H1 (cell line): ENCODE results near the gene PCYT2. TPM values are rescaled to one million over a fixed set of nuclear protein-coding genes. Genes with fewer than 3 reads are reported as not detected.
A peak's percentile ranks its signal among the peaks of the same experiment; 100 is the strongest.

ENCODE experiments used
- CTCF ChIA-PET: fragments of 300-600 bp; sonication (Branson Sonifier 250); formaldehyde crosslinking; loops from one replicate; lab custom pipeline; 2021; ENCODE audit not compliant: partially characterized antibody; lab: Charles Lee
- POLR2A ChIA-PET: fragments of 300-600 bp; sonication (Branson Sonifier 250); formaldehyde crosslinking; loops from one replicate; lab custom pipeline; 2021; ENCODE audit warnings: inconsistent platforms; ENCODE audit not compliant: partially characterized antibody; lab: Charles Lee
- DNase-seq, 2 experiments: peaks; one replicate each; pipeline versions ENCODE4 v3.0.0 to v3.0.0-alpha.2; 2010 to 2022; ENCODE audit warnings: low spot score in 2 of 2, low read depth in 1 of 2, mixed read lengths in 1 of 2
- FAIRE-seq: peaks from 2 replicates; lab custom pipeline; 2011; peaks lifted over from hg19 to GRCh38; lab: Jason Lieb, UNC
- H2AFZ ChIP-seq: 2 replicates; pipeline ENCODE4 v1.8.1; 2012; ENCODE audit warnings: low read length, inconsistent platforms
- H2AK5ac ChIP-seq: 2 replicates; pipeline ENCODE4 v1.6.1; 2013; ENCODE audit warnings: low read depth, low read length
- H2BK120ac ChIP-seq: replicated peaks from 2 replicates; pipeline ENCODE3; 2013; ENCODE audit warnings: low read depth, low read length, inconsistent platforms
- H2BK12ac ChIP-seq: 2 replicates; pipeline ENCODE4 v1.6.1; 2013; ENCODE audit warnings: low read depth, low read length
- H2BK15ac ChIP-seq: 2 replicates; pipeline ENCODE4 v1.6.1; 2013; ENCODE audit warnings: low read length
- H2BK20ac ChIP-seq: 2 replicates; pipeline ENCODE4 v1.6.1; 2013; ENCODE audit warnings: low read length
- H2BK5ac ChIP-seq: 2 replicates; pipeline ENCODE4 v1.6.1; 2013; ENCODE audit warnings: low read depth, low read length
- H3K14ac ChIP-seq: 2 replicates; pipeline ENCODE4 v1.6.1; 2013; ENCODE audit warnings: inconsistent platforms; ENCODE audit not compliant: insufficient read length
- H3K18ac ChIP-seq: 2 replicates; pipeline ENCODE4 v1.6.1; 2013; ENCODE audit warnings: low read length; ENCODE audit errors: extremely low read depth
- H3K23ac ChIP-seq: 2 replicates; pipeline ENCODE4 v1.6.1; 2013; ENCODE audit warnings: inconsistent platforms; ENCODE audit not compliant: insufficient read length
- H3K23me2 ChIP-seq: 2 replicates; pipeline ENCODE4 v1.6.1; 2013; ENCODE audit warnings: low read depth, low read length
- H3K27ac ChIP-seq: 2 replicates; pipeline ENCODE4 v1.6.1; 2011; ENCODE audit warnings: low read depth, low read length, inconsistent platforms
- H3K27me3 ChIP-seq, 4 experiments: replicated peaks in 1 of 4; 1 replicate in 1 of 4; 2 replicates in 3 of 4; pipeline versions ENCODE4 v1.6.1 to v1.8.1; 2011 to 2013; ENCODE audit warnings: low read length in 3 of 4, mild to moderate bottlenecking in 3 of 4, inconsistent platforms in 2 of 4, mixed read lengths in 2 of 4, moderate library complexity in 1 of 4; ENCODE audit not compliant: control insufficient read depth in 3 of 4, insufficient read depth in 3 of 4; ENCODE audit errors: extremely low read depth in 1 of 4
- H3K36me3 ChIP-seq, 4 experiments: 2 replicates each; pipeline versions ENCODE4 v1.6.1 to v1.8.1; 2011 to 2013; ENCODE audit warnings: mild to moderate bottlenecking in 4 of 4, low read length in 3 of 4, moderate library complexity in 2 of 4, control low read depth in 1 of 4, inconsistent platforms in 1 of 4; ENCODE audit not compliant: insufficient read depth in 4 of 4, control insufficient read depth in 2 of 4
- H3K4ac ChIP-seq: replicated peaks from 2 replicates; pipeline ENCODE3; 2013; ENCODE audit warnings: low read length, low read depth, mixed read lengths, inconsistent platforms; ENCODE audit not compliant: insufficient read length
- H3K4me1 ChIP-seq, 4 experiments: replicated peaks in 1 of 4; 1 replicate in 1 of 4; 2 replicates in 3 of 4; pipeline versions ENCODE4 v1.6.1 to v1.8.1; 2011 to 2013; ENCODE audit warnings: low read length in 3 of 4, inconsistent platforms in 2 of 4, mixed read lengths in 1 of 4; ENCODE audit not compliant: insufficient read depth in 4 of 4, control insufficient read depth in 3 of 4
- H3K4me2 ChIP-seq, 2 experiments: 2 replicates each; pipeline versions ENCODE4 v1.6.1 to v1.8.1; 2011 to 2013; ENCODE audit warnings: low read depth in 2 of 2, low read length in 2 of 2, control low read depth in 1 of 2, inconsistent platforms in 1 of 2, mild to moderate bottlenecking in 1 of 2; ENCODE audit not compliant: insufficient read depth in 1 of 2
- H3K4me3 ChIP-seq, 4 experiments: fragments of 200-600, 300-600 bp in 1 of 4; sonication (generic), shearing (Covaris generic), sonication (Bioruptor Twin) in 1 of 4; 2 replicates each; pipeline versions ENCODE4 v1.5.1 to v1.8.1; 2011 to 2016; ENCODE audit warnings: low read length in 4 of 4, low read depth in 3 of 4, control low read depth in 2 of 4, inconsistent platforms in 2 of 4, mild to moderate bottlenecking in 2 of 4, mixed read lengths in 1 of 4, moderate library complexity in 1 of 4; ENCODE audit not compliant: insufficient read depth in 2 of 4; ENCODE audit errors: extremely low read depth in 1 of 4
- H3K56ac ChIP-seq: replicated peaks from 2 replicates; pipeline ENCODE3; 2013; ENCODE audit warnings: low read depth, mild to moderate bottlenecking, mixed read lengths, low read length, inconsistent platforms; ENCODE audit not compliant: insufficient read length
- H3K79me1 ChIP-seq: 2 replicates; pipeline ENCODE4 v1.6.1; 2013; ENCODE audit warnings: low read depth, low read length, control low read depth
- H3K79me2 ChIP-seq, 2 experiments: 2 replicates each; pipeline versions ENCODE4 v1.6.1 to v1.8.1; 2012 to 2013; ENCODE audit warnings: low read length in 2 of 2, mild to moderate bottlenecking in 2 of 2, inconsistent platforms in 1 of 2; ENCODE audit not compliant: insufficient read depth in 2 of 2, control insufficient read depth in 1 of 2
- H3K9ac ChIP-seq, 4 experiments: replicated peaks in 1 of 4; 1 replicate in 1 of 4; 2 replicates in 3 of 4; pipeline versions ENCODE4 v1.6.1 to v1.8.1; 2011 to 2013; ENCODE audit warnings: low read depth in 3 of 4, low read length in 3 of 4, control low read depth in 2 of 4, mild to moderate bottlenecking in 2 of 4, moderate library complexity in 2 of 4, inconsistent platforms in 1 of 4; ENCODE audit errors: extremely low read depth in 1 of 4
- H3K9me3 ChIP-seq, 2 experiments: 2 replicates each; pipeline versions ENCODE4 v1.6.1 to v1.8.1; 2012 to 2013; ENCODE audit warnings: mild to moderate bottlenecking in 2 of 2, moderate library complexity in 2 of 2, control low read depth in 1 of 2, inconsistent platforms in 1 of 2, low read depth in 1 of 2, low read length in 1 of 2, mixed read lengths in 1 of 2; ENCODE audit not compliant: insufficient read depth in 2 of 2
- H4K20me1 ChIP-seq, 2 experiments: replicated peaks in 1 of 2; 2 replicates each; pipeline versions ENCODE3 to v1.8.1; 2011 to 2013; ENCODE audit warnings: inconsistent platforms in 2 of 2, low read length in 2 of 2, mild to moderate bottlenecking in 1 of 2; ENCODE audit not compliant: insufficient read depth in 2 of 2, control insufficient read depth in 1 of 2
- H4K5ac ChIP-seq: 2 replicates; pipeline ENCODE4 v1.6.1; 2013; ENCODE audit warnings: low read length, low read depth, mixed read lengths, inconsistent platforms; ENCODE audit not compliant: insufficient read length
- H4K8ac ChIP-seq: 2 replicates; pipeline ENCODE4 v1.8.0; 2013; ENCODE audit warnings: mild to moderate bottlenecking, moderate library complexity, low read length, inconsistent platforms; ENCODE audit not compliant: insufficient read depth; ENCODE audit errors: extremely low read depth
- H4K91ac ChIP-seq: replicated peaks from 2 replicates; pipeline ENCODE3; 2013; ENCODE audit warnings: low read length, mixed read lengths, inconsistent platforms; ENCODE audit not compliant: insufficient read length
- CEBPB ChIP-seq: IDR thresholded peaks from 2 replicates; pipeline ENCODE4 v1.6.1; 2012; ENCODE audit warnings: low read depth, low read length
- KDM4A ChIP-seq: IDR thresholded peaks from one replicate; pipeline ENCODE4 v1.7.1; 2012; ENCODE audit warnings: low read depth, mild to moderate bottlenecking, moderate library complexity, low read length, inconsistent platforms; ENCODE audit not compliant: severe bottlenecking
- WGBS, 2 experiments: shearing (Covaris generic) in 1 of 2; methylation state at CpG; one replicate each; pipeline versions ENCODE4 v1.1.6 to v1.1.7; 2013 to 2015; ENCODE audit warnings: low lambda C conversion rate in 2 of 2, mixed read lengths in 2 of 2, inconsistent platforms in 1 of 2, low coverage in 1 of 2, missing lambda C conversion rate in 1 of 2; ENCODE audit not compliant: insufficient replicate concordance in 2 of 2, insufficient coverage in 1 of 2, insufficient read length in 1 of 2; ENCODE audit errors: extremely low coverage in 1 of 2, missing lambda C conversion rate in 1 of 2; 5-methylcytosine and 5-hydroxymethylcytosine counted together
- polyA plus RNA-seq, 7 experiments: library from polyadenylated mRNA; depleted of rRNA in 3 of 7; stranded (reverse) in 5 of 7; unstranded in 2 of 7; fragments of >200 nt in 5 of 7; fragments of 200-250 nt in 2 of 7; gene quantifications; 1 replicate in 5 of 7; 2 replicates in 1 of 7; 4 replicates in 1 of 7; pipeline versions ENCODE4 v1.2.1 to v1.2.3, GENCODE V29; 2011 to 2013; ENCODE audit warnings: missing spikeins in 2 of 7, mixed read lengths in 2 of 7
- total RNA-seq: library from RNA; stranded (reverse); fragmentation: NEBNext Ultra II Directional; extraction: Animal tissue kit (Norgen Biotek cat#: 25700); gene quantifications from 2 replicates; pipeline ENCODE4 v1.2.1, GENCODE V29; 2021
- TF ChIP-seq, protein P1 (sequence below): IDR thresholded peaks from 2 replicates; pipeline ENCODE4 v1.6.1; 2012; ENCODE audit warnings: inconsistent platforms

The PCYT2 gene
- total and polyA plus RNA-seq, 2 of the 8 experiments (the other 6 are each of a cell fraction or from before 2014, with no cell fraction given): 29.9 to 31.3 TPM

DNA sequence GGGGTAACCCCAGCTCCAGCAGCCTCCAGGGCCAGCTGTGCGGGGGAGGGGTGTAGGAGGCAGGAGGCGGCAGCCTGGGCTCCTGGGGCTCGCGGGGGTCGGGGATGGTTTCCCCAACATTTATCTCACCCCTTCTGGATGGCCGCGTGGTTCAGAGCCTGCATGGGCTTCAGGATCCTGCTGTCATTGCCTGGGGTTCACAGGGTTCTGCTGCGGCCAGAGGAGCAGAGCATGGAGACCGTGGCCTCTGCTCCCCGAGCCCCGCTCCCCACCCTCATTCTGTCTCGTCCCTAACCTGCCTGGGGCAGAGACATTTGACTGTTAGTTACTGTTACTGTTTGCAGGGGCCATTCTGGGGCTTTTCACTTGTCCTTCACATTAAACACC is 31.0 kb upstream of the PCYT2 start:
- Histone ChIP-seq H3K36me3 (no peaks in the 10 kb centered on the region), H4K5ac (no peak overlapping the region), H3K4me1 (peaks cover 0 to 12% (median 7%) of the 10 kb centered on the region in 4 experiments; a peak in 5 of 7 replicates), H3K18ac (no peak overlapping the region), H3K4ac (peak overlapping the region; percentile 21), H3K9ac (no peak overlapping the region), H2BK120ac (no peak overlapping the region), H4K91ac (no peak overlapping the region), H2BK15ac (no peak overlapping the region), H3K79me2 (no peaks in the 10 kb centered on the region), H3K23ac (no peak overlapping the region), H3K14ac (no peak overlapping the region), H2BK20ac (no peak overlapping the region), H2AK5ac (no peak overlapping the region), H3K23me2 (no peaks in the 10 kb centered on the region), H2BK5ac (no peak overlapping the region), H2AFZ (no peak overlapping the region), H3K27ac (no peak overlapping the region), H3K79me1 (no peaks in the 10 kb centered on the region), H2BK12ac (no peak overlapping the region), H3K4me3 (peak overlapping the region in 1 of 4 experiments; percentile 39; a peak in 2 of 8 replicates), H4K8ac (no peak overlapping the region), H3K56ac (no peak overlapping the region), H4K20me1 (no peaks in the 10 kb centered on the region), H3K4me2 (peak overlapping the region; percentile 21 to 45; a peak in 3 of 4 replicates), H3K27me3 (peaks cover 0 to 5% (median 0%) of the 10 kb centered on the region in 4 experiments; a peak in 3 of 7 replicates), H3K9me3 (no peaks in the 10 kb centered on the region)
- FAIRE-seq (no peak), DNase-seq (no peak)
- TF ChIP-seq KDM4A: no peak
- TF ChIP-seq, protein P1, sequence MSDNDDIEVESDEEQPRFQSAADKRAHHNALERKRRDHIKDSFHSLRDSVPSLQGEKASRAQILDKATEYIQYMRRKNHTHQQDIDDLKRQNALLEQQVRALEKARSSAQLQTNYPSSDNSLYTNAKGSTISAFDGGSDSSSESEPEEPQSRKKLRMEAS: peak; percentile 3; the same call in 1 of the 2 replicates
- no peak for TF ChIP-seq CEBPB
- POLR2A ChIA-PET: interaction anchor here (0.7 to 14.6 kb wide), 8 partner anchors 9 to 62 kb away, joined by 3 to 150 read pairs (median 4); partner anchors contain the start of gene MAFG
- CTCF ChIA-PET: interaction anchor here (1.0 to 4.6 kb wide), 6 partner anchors 8 to 136 kb away, joined by 3 to 16 read pairs (median 4); partner anchors contain the start of gene MAFG
- 63% methylated on average over 8 of the region's 12 CpGs; no CpG with 5 or more reads in 1 of the 2 experiments for WGBS, 2 experiments
